Smooth muscle cell (in vitro differentiated cells): ENCODE data around the gene SPECC1. TPM values are rescaled to one million over a fixed set of nuclear protein-coding genes. Genes with fewer than 3 reads are reported as not detected.

Experiments used
- DNase-seq: peaks from one replicate; lab custom pipeline; 2025; ENCODE audit not compliant: unreplicated experiment; lab: John Stamatoyannopoulos, UW
- H2AFZ ChIP-seq: fragments of 200-600 bp; sonication (generic); 2 replicates; pipeline ENCODE4 v1.6.0; 2016; ENCODE audit warnings: antibody characterized with exemption, low read depth, mild to moderate bottlenecking
- H3F3A ChIP-seq: fragments of 200-600 bp; sonication (generic); 2 replicates; pipeline ENCODE4 v1.6.0; 2017; ENCODE audit warnings: antibody characterized with exemption, low read depth
- H3K27ac ChIP-seq: fragments of 200-600 bp; sonication (generic); 2 replicates; pipeline ENCODE4 v1.5.1; 2016; ENCODE audit warnings: low read depth, mild to moderate bottlenecking
- H3K27me3 ChIP-seq: fragments of 200-600 bp; sonication (generic); 2 replicates; pipeline ENCODE4 v1.6.1; 2016; ENCODE audit warnings: low read depth, mild to moderate bottlenecking
- H3K36me3 ChIP-seq: fragments of 200-600 bp; sonication (generic); 2 replicates; pipeline ENCODE4 v1.5.1; 2016; ENCODE audit warnings: low read depth
- H3K4me1 ChIP-seq: fragments of 200-600 bp; sonication (generic); 2 replicates; pipeline ENCODE4 v1.5.1; 2016; ENCODE audit warnings: low read depth
- H3K4me2 ChIP-seq: fragments of 200-600 bp; sonication (generic); 2 replicates; pipeline ENCODE4 v1.6.0; 2016; ENCODE audit warnings: mild to moderate bottlenecking
- H3K4me3 ChIP-seq: fragments of 200-600 bp; sonication (generic); 2 replicates; pipeline ENCODE4 v1.5.1; 2016; ENCODE audit warnings: mild to moderate bottlenecking
- H3K79me2 ChIP-seq: fragments of 200-600 bp; sonication (generic); 2 replicates; pipeline ENCODE4 v1.6.0; 2016; ENCODE audit warnings: low read depth, mild to moderate bottlenecking
- H3K9ac ChIP-seq: fragments of 200-600 bp; sonication (generic); 2 replicates; pipeline ENCODE4 v1.6.0; 2016; ENCODE audit warnings: low read depth
- H3K9me3 ChIP-seq: fragments of 200-600 bp; sonication (generic); replicated peaks from 2 replicates; pipeline ENCODE4 v1.5.1; 2016; ENCODE audit warnings: low read depth
- H4K20me1 ChIP-seq: fragments of 200-600 bp; sonication (generic); 2 replicates; pipeline ENCODE4 v1.6.0; 2016; ENCODE audit warnings: low read depth
- CTCF ChIP-seq: fragments of 200-600 bp; sonication (generic); IDR thresholded peaks from 2 replicates; pipeline ENCODE4 v1.5.1; 2017; ENCODE audit warnings: borderline replicate concordance, mild to moderate bottlenecking, antibody characterized with exemption; ENCODE audit not compliant: insufficient read depth, poor library complexity, severe bottlenecking
- WGBS: methylation state at CpG from one replicate; pipeline ENCODE4 v1.1.7; 2016; ENCODE audit warnings: low lambda C conversion rate; 5-methylcytosine and 5-hydroxymethylcytosine counted together
- polyA plus RNA-seq: library from polyadenylated mRNA; unstranded; fragments of >200 nt; fragmentation: Nextera tagmentation; extraction: Ambion mirVana; gene quantifications from 2 replicates; pipeline ENCODE4 v1.2.1, GENCODE V29; 2016
- total RNA-seq: library from RNA; depleted of rRNA; stranded (reverse); fragments of >200 nt; gene quantifications from 2 replicates; pipeline ENCODE4 v1.2.3, GENCODE V29; 2014

Gene SPECC1
- total and polyA plus RNA-seq, 2 experiments from 2014 or later: 20.0 to 72.0 TPM

- Histone ChIP-seq H3K4me3 (no peak overlapping the region), H3K79me2 (no peaks in the 10 kb centered on the region), H3K9ac (no peak overlapping the region), H3K27me3 (no peaks in the 10 kb centered on the region), H3K36me3 (no peaks in the 10 kb centered on the region), H2AFZ (no peak overlapping the region), H4K20me1 (no peaks in the 10 kb centered on the region), H3K27ac (no peak overlapping the region), H3F3A (no peaks in the 10 kb centered on the region), H3K9me3 (no peaks in the 10 kb centered on the region), H3K4me1 (no peaks in the 10 kb centered on the region), H3K4me2 (no peak overlapping the region)
- no peak for DNase-seq
- no peak for TF ChIP-seq CTCF
- 78% methylated on average over 5 of the region's 5 CpGs for WGBS
Observed at GRCh38 chr17:19996502-19996901, 12.7 kb upstream of the SPECC1 start.

GRCh38 chr17:20008242-20009051 lies 712 bp upstream of the SPECC1 start:
- Histone ChIP-seq H3K79me2 (no peaks in the 10 kb centered on the region), H4K20me1 (no peaks in the 10 kb centered on the region), H3K27ac (no peak overlapping the region), H3K27me3 (peaks cover 68% of the 10 kb centered on the region), H3K4me2 (peak overlapping the region; percentile 85), H3K4me1 (peaks cover 6% of the 10 kb centered on the region), H3K9me3 (no peaks in the 10 kb centered on the region), H3K36me3 (no peaks in the 10 kb centered on the region), H3F3A (no peaks in the 10 kb centered on the region), H2AFZ (peak overlapping the region; percentile 94), H3K9ac (peak overlapping the region; percentile 11), H3K4me3 (peak overlapping the region; percentile 60)
- WGBS: 35% methylated on average over 34 of the region's 35 CpGs
- TF ChIP-seq CTCF: no peak
- no peak for DNase-seq

- no peaks in the 10 kb centered on the region for H4K20me1 ChIP-seq
- H3K4me1 ChIP-seq: peaks cover 6% of the 10 kb centered on the region
- peak overlapping the region; percentile 11 for H3K9ac ChIP-seq
- peaks cover 69% of the 10 kb centered on the region for H3K27me3 ChIP-seq
- peak overlapping the region; percentile 60 for H3K4me3 ChIP-seq
- no peaks in the 10 kb centered on the region for H3K9me3 ChIP-seq
- no peaks in the 10 kb centered on the region for H3K79me2 ChIP-seq
- 0% methylated on average over 7 of the region's 18 CpGs for WGBS
- DNase-seq: peak; percentile 57
- no peak overlapping the region for H3K27ac ChIP-seq
- no peaks in the 10 kb centered on the region for H3K36me3 ChIP-seq
- TF ChIP-seq CTCF: no peak
- H3K4me2 ChIP-seq: peak overlapping the region; percentile 85
- H3F3A ChIP-seq: no peaks in the 10 kb centered on the region
- H2AFZ ChIP-seq: peak overlapping the region; percentile 94
Observed at GRCh38 chr17:20009052-20009301, 182 bp upstream of the SPECC1 start.
